K562 (cell line): ENCODE results near the gene ADGRB3.

ENCODE experiments used
- BRCA1 ChIP-seq, 2 experiments: fragments of 450-650 bp in 1 of 2; sonication (generic) in 1 of 2; formaldehyde crosslinking in 1 of 2; IDR thresholded peaks; 2 replicates each; pipeline versions ENCODE4 v1.5.0 to v1.6.1; 2017 to 2020; ENCODE audit warnings: mild to moderate bottlenecking in 1 of 2, missing genetic modification reagents in 1 of 2
- HNRNPK ChIP-seq: fragments of 200-400 bp; formaldehyde crosslinking; IDR thresholded peaks from one replicate; pipeline ENCODE4 v1.6.1; 2018; ENCODE audit warnings: mild to moderate bottlenecking, low read depth, low read length; ENCODE audit not compliant: poor library complexity, severe bottlenecking
- KLF6 ChIP-seq: fragments of 250-450 bp; sonication (Bioruptor Pico); IDR thresholded peaks from 2 replicates; pipeline ENCODE4 v1.4.0; 2020; ENCODE audit warnings: mild to moderate bottlenecking, moderate library complexity, borderline replicate concordance
- MTA3 ChIP-seq: fragments of 450-650 bp; formaldehyde crosslinking; IDR thresholded peaks from 2 replicates; pipeline ENCODE4 v1.6.1; 2017; ENCODE audit warnings: mild to moderate bottlenecking, borderline replicate concordance
- SREBF2 ChIP-seq: sonication (generic); formaldehyde crosslinking; IDR thresholded peaks from 2 replicates; pipeline ENCODE4 v1.4.0; 2020; ENCODE audit warnings: mild to moderate bottlenecking, missing genetic modification reagents
- ZNF217 ChIP-seq: sonication (generic); formaldehyde crosslinking; IDR thresholded peaks from 2 replicates; pipeline ENCODE4 v1.8.0; 2022; ENCODE audit warnings: mild to moderate bottlenecking, missing genetic modification reagents
- ZNF24 ChIP-seq: fragments of 450-650 bp; IDR thresholded peaks from 2 replicates; pipeline ENCODE4 v1.6.1; 2016
- TF ChIP-seq, protein P1 (sequence below): IDR thresholded peaks from 3 replicates; pipeline ENCODE4 v1.6.1; 2011; ENCODE audit warnings: borderline replicate concordance, mild to moderate bottlenecking, moderate library complexity; ENCODE audit not compliant: insufficient read length; ENCODE audit errors: extremely low read depth

GRCh38 chr6:69005199-69005598 lies 370.1 kb downstream of the ADGRB3 start:
- TF ChIP-seq KLF6 (CRISPR knock-in tag) (no peak), HNRNPK (no peak), BRCA1 (IDR thresholded peaks at IDR 0.05) (no peak), BRCA1 (CRISPR knock-in tag; IDR thresholded peaks at IDR 0.05) (no peak), ZNF217 (no peak), SREBF2 (CRISPR knock-in tag) (no peak), ZNF24 (no peak), MTA3 (no peak)
- TF ChIP-seq, protein P1, sequence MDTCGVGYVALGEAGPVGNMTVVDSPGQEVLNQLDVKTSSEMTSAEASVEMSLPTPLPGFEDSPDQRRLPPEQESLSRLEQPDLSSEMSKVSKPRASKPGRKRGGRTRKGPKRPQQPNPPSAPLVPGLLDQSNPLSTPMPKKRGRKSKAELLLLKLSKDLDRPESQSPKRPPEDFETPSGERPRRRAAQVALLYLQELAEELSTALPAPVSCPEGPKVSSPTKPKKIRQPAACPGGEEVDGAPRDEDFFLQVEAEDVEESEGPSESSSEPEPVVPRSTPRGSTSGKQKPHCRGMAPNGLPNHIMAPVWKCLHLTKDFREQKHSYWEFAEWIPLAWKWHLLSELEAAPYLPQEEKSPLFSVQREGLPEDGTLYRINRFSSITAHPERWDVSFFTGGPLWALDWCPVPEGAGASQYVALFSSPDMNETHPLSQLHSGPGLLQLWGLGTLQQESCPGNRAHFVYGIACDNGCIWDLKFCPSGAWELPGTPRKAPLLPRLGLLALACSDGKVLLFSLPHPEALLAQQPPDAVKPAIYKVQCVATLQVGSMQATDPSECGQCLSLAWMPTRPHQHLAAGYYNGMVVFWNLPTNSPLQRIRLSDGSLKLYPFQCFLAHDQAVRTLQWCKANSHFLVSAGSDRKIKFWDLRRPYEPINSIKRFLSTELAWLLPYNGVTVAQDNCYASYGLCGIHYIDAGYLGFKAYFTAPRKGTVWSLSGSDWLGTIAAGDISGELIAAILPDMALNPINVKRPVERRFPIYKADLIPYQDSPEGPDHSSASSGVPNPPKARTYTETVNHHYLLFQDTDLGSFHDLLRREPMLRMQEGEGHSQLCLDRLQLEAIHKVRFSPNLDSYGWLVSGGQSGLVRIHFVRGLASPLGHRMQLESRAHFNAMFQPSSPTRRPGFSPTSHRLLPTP, result no peak
